Heart right ventricle (tissue), 16 donors: ENCODE results near the gene TTC23. TPM values are rescaled to one million over a fixed set of nuclear protein-coding genes. Genes with fewer than 3 reads are reported as not detected.

Experiments
- ATAC-seq, 8 donors: fragments of 200-7000 bp; cut with Tn5 transposase; one replicate each; pipeline ENCODE4 v1.9.1; 2020; ENCODE audit warnings: mild to moderate bottlenecking in 8 of 8, moderate library complexity in 8 of 8, moderate number of reproducible peaks in 1 of 8
- DNase-seq, 2 donors: peaks; one replicate each; pipeline ENCODE4 v3.0.0-alpha.2; 2020
- H3K27ac ChIP-seq, 10 donors: fragments of 200-600 bp; sonication (generic) in 2 of 10; one replicate each; pipeline versions ENCODE4 v1.5.0 to v1.8.0; 2020 to 2022; ENCODE audit warnings: mild to moderate bottlenecking in 3 of 10
- H3K27me3 ChIP-seq, 7 donors: fragments of 200-600 bp; one replicate each; pipeline ENCODE4 v1.8.0; 2021 to 2022; ENCODE audit warnings: mild to moderate bottlenecking in 2 of 7
- H3K36me3 ChIP-seq, 9 donors: fragments of 200-600 bp; sonication (generic) in 1 of 9; one replicate each; pipeline versions ENCODE4 v1.5.0 to v1.8.0; 2020 to 2022; ENCODE audit warnings: mild to moderate bottlenecking in 2 of 9
- H3K4me1 ChIP-seq, 9 donors: fragments of 200-600 bp; sonication (generic) in 1 of 9; one replicate each; pipeline versions ENCODE4 v1.5.0 to v1.8.0; 2020 to 2022; ENCODE audit warnings: mild to moderate bottlenecking in 4 of 9
- H3K4me3 ChIP-seq, 10 donors: fragments of 200-600 bp; sonication (generic) in 2 of 10; one replicate each; pipeline versions ENCODE4 v1.5.0 to v1.8.0; 2020 to 2022; ENCODE audit warnings: mild to moderate bottlenecking in 7 of 10, moderate library complexity in 2 of 10
- H3K9me3 ChIP-seq, 11 donors: fragments of 200-600 bp in 10 of 11; sonication (generic) in 2 of 11; one replicate each; pipeline versions ENCODE4 v1.5.0 to v1.8.0; 2013 to 2022; ENCODE audit warnings: mild to moderate bottlenecking in 2 of 11, control low read depth in 1 of 11, moderate library complexity in 1 of 11
- WGBS, 2 donors: extraction: QIAGEN DNeasy Blood & Tissue Kit; methylation state at CpG; one replicate each; pipeline ENCODE4 v1.1.7; 2013; ENCODE audit warnings: inconsistent platforms in 1 of 2; 5-methylcytosine and 5-hydroxymethylcytosine counted together
- intact Hi-C, 10 donors: fragments of 100-400 bp; cut with DNase I; formaldehyde crosslinking; loops; one replicate each; pipeline versions ENCODE4 v1.11.1 to v1.14.2; 2022
- polyA plus RNA-seq, 2 donors: library from polyadenylated mRNA; stranded (reverse); fragments of 200-250 nt; gene quantifications; one replicate each; pipeline ENCODE4 v1.2.3, GENCODE V29; 2013
- total RNA-seq, 10 donors: library from RNA; stranded (reverse); fragmentation: NEBNext Ultra II Directional in 3 of 10; extraction: Animal tissue kit (Norgen Biotek cat#: 25700) in 3 of 10; gene quantifications; one replicate each; pipeline versions ENCODE4 v1.2.1 to v1.2.4, GENCODE V29; 2021 to 2023
- TF ChIP-seq, protein P1 (sequence below), 9 donors: fragments of 200-600 bp; sonication (generic) in 2 of 9; IDR thresholded peaks; one replicate each; pipeline versions ENCODE4 v1.5.0 to v1.8.0; 2021 to 2022; ENCODE audit warnings: antibody characterized with exemption in 9 of 9, mild to moderate bottlenecking in 5 of 9, moderate library complexity in 1 of 9
- donor health status: Arrhythmogenic right ventricular cardiomyopathy.
- donor health status: ischemic (EF 13 %, LVEDD 7.1; RV severe dilation, severe dysfunction).
- donor health status: healthy with polysubstance abuse.
- donor health status: DM: no; HTN: yes; CAD: no.
- donor health status: DM: no; HTN: no; CAD: no.
- donor health status: ischemic (EF 25% LVEDD 6.9; RV normal size, moderate dysfunction).
- donor health status: ischemic (EF 25% LVEDD 5.7; RV mildly dilated, moderate dysfunction).
- donor health status: healthy.
- donor health status: DM: yes; HTN: yes; CAD: no.
- donor health status: Ischemic cardiomyopathy.
- donor health status: ischemic (EF 35%, LVEDD 5.7; RV mildly dilated, moderate dysfunction).
- donor health status: nonischemic (EF 11% LVEDD 7.7; RV severe dilation, severe dysfunction).
- donor health status: DM: yes; HTN: yes; CAD: no.
- donor health status: PGD.
- donor health status: ischemic (EF 29% LVEDD 5.4; RV normal size, mild dysfunction).
- donor health status: nonischemic (EF 23%, LVEDD 6.1; RV moderate dilation, normal function).

The TTC23 gene
- total and polyA plus RNA-seq, 12 donors: 6.0 to 16.9 (median 10.9) TPM

DNA sequence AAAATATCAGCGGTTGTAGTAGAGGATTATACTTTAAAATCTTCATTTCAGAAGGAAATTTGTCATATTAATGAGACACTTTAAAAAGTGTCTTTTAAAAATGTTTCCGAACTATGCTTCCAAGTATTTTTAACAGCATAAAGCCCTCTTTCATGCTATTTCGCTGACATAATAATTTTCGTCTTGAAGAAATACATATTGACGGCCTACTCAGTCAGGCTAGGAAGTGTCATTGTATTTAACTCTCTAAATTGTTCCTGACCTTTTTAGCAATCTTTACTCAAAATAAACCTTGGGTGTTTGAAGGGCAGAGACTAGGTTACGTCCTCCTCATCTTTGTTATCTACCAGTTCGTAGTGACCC, 1.1 kb upstream of the TTC23 start:
- TF ChIP-seq, protein P1, sequence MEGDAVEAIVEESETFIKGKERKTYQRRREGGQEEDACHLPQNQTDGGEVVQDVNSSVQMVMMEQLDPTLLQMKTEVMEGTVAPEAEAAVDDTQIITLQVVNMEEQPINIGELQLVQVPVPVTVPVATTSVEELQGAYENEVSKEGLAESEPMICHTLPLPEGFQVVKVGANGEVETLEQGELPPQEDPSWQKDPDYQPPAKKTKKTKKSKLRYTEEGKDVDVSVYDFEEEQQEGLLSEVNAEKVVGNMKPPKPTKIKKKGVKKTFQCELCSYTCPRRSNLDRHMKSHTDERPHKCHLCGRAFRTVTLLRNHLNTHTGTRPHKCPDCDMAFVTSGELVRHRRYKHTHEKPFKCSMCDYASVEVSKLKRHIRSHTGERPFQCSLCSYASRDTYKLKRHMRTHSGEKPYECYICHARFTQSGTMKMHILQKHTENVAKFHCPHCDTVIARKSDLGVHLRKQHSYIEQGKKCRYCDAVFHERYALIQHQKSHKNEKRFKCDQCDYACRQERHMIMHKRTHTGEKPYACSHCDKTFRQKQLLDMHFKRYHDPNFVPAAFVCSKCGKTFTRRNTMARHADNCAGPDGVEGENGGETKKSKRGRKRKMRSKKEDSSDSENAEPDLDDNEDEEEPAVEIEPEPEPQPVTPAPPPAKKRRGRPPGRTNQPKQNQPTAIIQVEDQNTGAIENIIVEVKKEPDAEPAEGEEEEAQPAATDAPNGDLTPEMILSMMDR (IDR thresholded peaks at IDR 0.05): no peak
- no peaks in the 10 kb centered on the region for H3K36me3 ChIP-seq
- no peaks in the 10 kb centered on the region for H3K27me3 ChIP-seq
- WGBS, 2 donors: 7 to 11% methylated on average over 7 of the region's 7 CpGs
- peak overlapping the region; percentile 66 to 95 (median 92) for H3K27ac ChIP-seq
- H3K9me3 ChIP-seq: no peaks in the 10 kb centered on the region
- DNase-seq: no peak
- intact Hi-C loops: no loop called here
- ATAC-seq: no peak
- peaks cover 4 to 55% (median 27%) of the 10 kb centered on the region in 9 donors for H3K4me1 ChIP-seq
- peak overlapping the region; percentile 51 to 88 (median 80) for H3K4me3 ChIP-seq

DNA sequence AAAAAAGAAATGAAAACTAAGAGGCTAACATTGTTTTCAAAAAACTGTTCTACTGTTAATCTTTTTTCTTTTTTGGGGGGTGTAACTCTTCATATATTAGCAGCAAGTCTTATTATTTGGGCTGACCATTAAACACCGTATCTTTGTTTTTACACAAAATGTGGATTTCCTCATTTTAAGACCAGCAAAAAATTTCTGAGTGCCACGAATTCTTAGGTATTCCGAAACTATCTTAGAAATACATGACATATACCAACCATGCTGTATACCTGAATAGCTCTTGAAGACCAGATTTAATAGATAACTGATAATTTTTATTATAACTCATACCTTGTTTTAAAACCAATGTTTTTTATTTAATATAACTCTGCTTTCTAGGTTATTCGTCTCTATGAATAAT, 620 bp upstream of the TTC23 start:
- intact Hi-C loops: no loop called here
- peaks cover 4 to 55% (median 27%) of the 10 kb centered on the region in 9 donors for H3K4me1 ChIP-seq

DNA sequence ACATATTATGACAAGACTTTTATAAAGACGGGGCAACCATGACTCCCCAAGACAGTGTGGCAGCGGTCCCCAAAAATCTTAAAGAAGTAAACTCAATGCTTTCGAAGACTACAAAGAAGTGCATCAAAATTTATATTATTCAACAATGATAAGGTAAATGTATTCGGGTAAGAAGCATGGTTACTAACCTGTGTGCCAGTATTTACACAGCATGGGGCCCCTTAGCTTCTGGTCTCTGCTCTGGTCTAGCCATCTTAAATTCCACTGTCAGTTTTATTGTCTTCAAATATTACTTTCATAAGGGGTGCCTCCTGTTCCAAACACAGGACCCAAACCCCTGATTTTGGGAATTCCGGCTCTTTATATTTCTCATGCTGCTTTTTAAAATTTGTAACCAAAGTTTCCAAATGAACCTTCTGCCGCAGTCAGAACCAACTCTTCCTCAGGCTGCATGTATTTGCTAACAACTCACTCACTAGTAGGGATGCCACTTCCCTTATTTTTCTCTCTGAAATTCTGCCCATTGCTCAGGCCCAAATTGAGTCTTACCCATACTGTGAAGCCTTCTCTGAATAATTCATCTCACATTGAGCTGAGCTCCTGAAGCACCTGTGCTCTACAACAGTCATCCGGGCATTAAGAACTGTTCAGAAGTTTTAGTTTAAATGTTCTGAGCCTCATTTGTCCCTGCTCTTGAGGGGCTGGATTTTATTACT, 1.2 kb downstream of the TTC23 start:
- H3K4me1 ChIP-seq: peaks cover 4 to 50% (median 26%) of the 10 kb centered on the region in 9 donors
- peaks cover 0 to 15% (median 0%) of the 10 kb centered on the region in 9 donors for H3K36me3 ChIP-seq
- H3K27me3 ChIP-seq: no peaks in the 10 kb centered on the region
- TF ChIP-seq, protein P1 (IDR thresholded peaks at IDR 0.05): no peak
- H3K27ac ChIP-seq: peak overlapping the region in 4 of 10 donors; percentile 91 to 94 (median 94)
- intact Hi-C loops: no loop called here
- peak overlapping the region in 9 of 10 donors; percentile 75 to 88 (median 80) for H3K4me3 ChIP-seq
- no peaks in the 10 kb centered on the region for H3K9me3 ChIP-seq
- no peak for ATAC-seq
- 76 to 82% methylated on average over 7 of the region's 7 CpGs for WGBS, 2 donors
- no peak for DNase-seq

More for the DNA sequence above, 620 bp upstream of the TTC23 start:
- no peak for DNase-seq
- TF ChIP-seq, protein P1 (IDR thresholded peaks at IDR 0.05): no peak
- ATAC-seq: no peak
- peak overlapping the region in 9 of 10 donors; percentile 84 to 95 (median 94) for H3K27ac ChIP-seq
- H3K9me3 ChIP-seq: no peaks in the 10 kb centered on the region
- peaks cover 0 to 2% (median 0%) of the 10 kb centered on the region in 9 donors for H3K36me3 ChIP-seq
- H3K27me3 ChIP-seq: no peaks in the 10 kb centered on the region
- H3K4me3 ChIP-seq: peak overlapping the region; percentile 51 to 88 (median 80)
- 35 to 43% methylated on average over 4 of the region's 4 CpGs for WGBS, 2 donors

DNA sequence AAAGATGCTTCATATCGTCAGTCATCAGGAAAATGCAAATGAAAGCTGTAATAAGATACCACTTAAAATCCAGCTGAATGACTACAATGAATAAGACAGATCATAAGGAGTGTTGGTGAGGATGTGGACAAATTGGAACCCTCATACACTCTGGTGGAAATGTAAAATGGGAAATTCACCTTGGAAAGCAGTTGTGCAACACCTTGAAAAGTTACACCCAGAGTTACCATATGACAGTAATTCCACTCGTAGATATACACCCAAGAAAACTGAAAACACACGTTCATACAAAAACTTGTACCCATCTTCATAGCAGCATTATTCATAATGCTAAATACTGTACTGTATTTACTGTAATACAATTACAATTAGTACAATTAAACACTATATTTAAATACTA, 2.3 kb downstream of the TTC23 start:
- Histone ChIP-seq H3K27me3 (no peaks in the 10 kb centered on the region), H3K4me1 (peaks cover 0 to 44% (median 23%) of the 10 kb centered on the region in 9 donors), H3K36me3 (peaks cover 0 to 15% (median 0%) of the 10 kb centered on the region in 9 donors), H3K4me3 (no peak overlapping the region), H3K27ac (no peak overlapping the region), H3K9me3 (no peaks in the 10 kb centered on the region)
- intact Hi-C loops: no loop called here
- WGBS, 2 donors: 74 to 78% methylated on average over 3 of the region's 3 CpGs
- ATAC-seq (no peak), DNase-seq (no peak)
- TF ChIP-seq, protein P1 (IDR thresholded peaks at IDR 0.05): no peak
